Activated CD4-positive, alpha-beta memory T cell treated with anti-CD3 and anti-CD28 coated beads, Interleukin-2, amount 10 ng/mL, durations not matched to agents 7 days and 5 days (primary cell): ENCODE measurements around the gene OR4X1. TPM values are rescaled to one million over a fixed set of nuclear protein-coding genes. Genes with fewer than 3 reads are reported as not detected.
"Not testable (repeated sequence)": the region's sequence is repeated elsewhere in the genome, so short reads cannot be mapped to it uniquely, and the experiment has no call there.

Experiments
- CTCF ChIA-PET: fragments of 350-600 bp; sonication (Branson Sonifier 250); formaldehyde crosslinking; loops from one replicate; lab custom pipeline; 2021; ENCODE audit warnings: antibody characterized with exemption, inconsistent platforms; lab: Charles Lee
- POLR2A ChIA-PET: fragments of 350-600 bp; sonication (Branson Sonifier 250); formaldehyde crosslinking; loops from one replicate; lab custom pipeline; 2021; ENCODE audit warnings: antibody characterized with exemption; lab: Charles Lee
- DNase-seq: peaks from one replicate; pipeline ENCODE4 v3.0.0-alpha.2; 2020
- H3K27ac Mint-ChIP-seq: one replicate; pipeline ENCODE4 v1.8.0; 2021; ENCODE audit warnings: mild to moderate bottlenecking, mixed read lengths
- H3K27me3 Mint-ChIP-seq: one replicate; pipeline ENCODE4 v1.8.0; 2021; ENCODE audit warnings: mixed read lengths
- H3K36me3 Mint-ChIP-seq: one replicate; pipeline ENCODE4 v1.8.0; 2021; ENCODE audit warnings: low read depth, mixed read lengths
- H3K4me1 Mint-ChIP-seq: one replicate; pipeline ENCODE4 v1.8.0; 2021; ENCODE audit warnings: mixed read lengths
- H3K4me3 Mint-ChIP-seq: one replicate; pipeline ENCODE4 v1.8.0; 2021; ENCODE audit warnings: mild to moderate bottlenecking, mixed read lengths
- H3K9me3 Mint-ChIP-seq: one replicate; pipeline ENCODE4 v1.8.0; 2021; ENCODE audit warnings: mixed read lengths
- total RNA-seq, 2 experiments: library from RNA; stranded (reverse); gene quantifications; one replicate each; pipeline ENCODE4 v1.2.3, GENCODE V29; 2021

The OR4X1 gene
- not detected for total RNA-seq

GRCh38 chr11:48263423-48263911 is at the start of gene OR4X1:
TSS of gene OR4X1 (plus strand) at chr11:48263861. CDS start at chr11:48263861, 0 bp downstream.
- H3K27ac Mint-ChIP-seq = no peak within 1 kb of the TSS
- H3K36me3 Mint-ChIP-seq = no peaks in the 10 kb centered on the region
- H3K9me3 Mint-ChIP-seq = no peaks in the 10 kb centered on the region
- ChIA-PET POLR2A (no interaction called here), CTCF (no interaction called here)
- DNase-seq = no peak
- H3K27me3 Mint-ChIP-seq = no peaks in the 10 kb centered on the region
- H3K4me3 Mint-ChIP-seq = no peak within 1 kb of the TSS
- peaks cover 6% of the 10 kb centered on the region for H3K4me1 Mint-ChIP-seq

GRCh38 chr11:48216510-48216909 is 47.2 kb upstream of the OR4X1 start, which contains the start of gene OR4B1:
TSS of gene OR4B1 (plus strand) at chr11:48216810. CDS start at chr11:48216810, 0 bp downstream.
- Mint-ChIP-seq H3K36me3 (no peaks in the 10 kb centered on the region), H3K9me3 (no peaks in the 10 kb centered on the region), H3K27ac (no peak within 1 kb of the TSS), H3K27me3 (peaks cover 10% of the 10 kb centered on the region), H3K4me3 (no peak within 1 kb of the TSS), H3K4me1 (no peaks in the 10 kb centered on the region)
- CTCF ChIA-PET = no interaction called here
- POLR2A ChIA-PET = no interaction called here
- no peak for DNase-seq

- DNase-seq = no peak
- Mint-ChIP-seq H3K27me3 (peaks cover 2% of the 10 kb centered on the region), H3K9me3 (peaks cover 2% of the 10 kb centered on the region), H3K27ac (no peak overlapping the region), H3K4me3 (no peak overlapping the region), H3K4me1 (no peaks in the 10 kb centered on the region), H3K36me3 (no peaks in the 10 kb centered on the region)
- ChIA-PET POLR2A (no interaction called here), CTCF (no interaction called here)
These were observed 34.9 kb upstream of the OR4X1 start for GRCh38 chr11:48228761-48229160.

DNA sequence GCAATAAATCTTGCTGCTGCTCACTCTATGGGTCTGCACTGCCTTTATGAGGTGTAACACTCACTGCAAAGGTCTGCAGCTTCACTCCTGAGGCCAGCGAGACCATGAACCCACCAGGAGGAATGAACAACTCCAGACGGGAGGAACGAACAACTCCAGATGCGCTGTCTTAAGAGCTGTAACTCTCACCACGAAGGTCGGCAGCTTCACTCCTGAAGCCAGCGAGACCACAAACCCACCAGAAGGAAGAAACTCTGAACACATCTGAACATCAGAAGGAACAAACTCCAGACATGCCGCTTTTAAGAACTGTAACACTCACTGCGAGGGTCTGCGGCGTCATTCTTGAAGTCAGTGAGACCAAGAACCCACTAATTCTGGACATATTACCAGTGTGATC is 33.6 kb upstream of the OR4X1 start:
- H3K4me3 Mint-ChIP-seq, H3K4me1 Mint-ChIP-seq, H3K27ac Mint-ChIP-seq, CTCF ChIA-PET, POLR2A ChIA-PET, H3K27me3 Mint-ChIP-seq, DNase-seq, H3K36me3 Mint-ChIP-seq, H3K9me3 Mint-ChIP-seq: not testable (repeated sequence)

GRCh38 chr11:48237727-48238126 is 25.9 kb upstream of the OR4X1 start:
- H3K9me3 Mint-ChIP-seq = peaks cover 6% of the 10 kb centered on the region
- H3K36me3 Mint-ChIP-seq = no peaks in the 10 kb centered on the region
- ChIA-PET CTCF (no interaction called here), POLR2A (no interaction called here)
- DNase-seq = no peak
- no peak overlapping the region for H3K27ac Mint-ChIP-seq
- peaks cover 18% of the 10 kb centered on the region for H3K27me3 Mint-ChIP-seq
- no peak overlapping the region for H3K4me3 Mint-ChIP-seq
- no peaks in the 10 kb centered on the region for H3K4me1 Mint-ChIP-seq

DNA sequence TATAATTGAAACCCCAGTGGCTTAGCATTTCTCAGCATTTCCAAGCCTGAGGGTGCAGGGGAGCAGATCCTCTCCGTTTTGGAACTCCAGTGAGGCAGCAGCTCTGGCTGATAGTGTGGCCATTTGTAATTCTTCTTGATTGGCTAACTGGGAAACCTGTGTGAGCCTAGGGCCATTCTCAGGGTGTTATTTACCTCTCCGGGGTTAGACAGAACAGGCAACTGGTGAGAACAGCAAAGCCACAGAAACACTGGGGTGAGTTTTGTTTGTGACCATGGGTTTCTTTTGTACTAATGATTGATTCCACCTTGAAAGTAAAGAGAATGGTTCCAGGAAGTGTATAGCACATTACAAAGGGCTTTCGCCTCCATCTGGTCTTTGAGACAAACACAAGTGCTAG is 21.2 kb upstream of the OR4X1 start:
- CTCF ChIA-PET = no interaction called here
- H3K4me3 Mint-ChIP-seq = no peak overlapping the region
- no peaks in the 10 kb centered on the region for H3K4me1 Mint-ChIP-seq
- H3K27me3 Mint-ChIP-seq = peaks cover 6% of the 10 kb centered on the region
- H3K9me3 Mint-ChIP-seq = peaks cover 3% of the 10 kb centered on the region
- no peaks in the 10 kb centered on the region for H3K36me3 Mint-ChIP-seq
- POLR2A ChIA-PET = no interaction called here
- no peak for DNase-seq
- H3K27ac Mint-ChIP-seq = no peak overlapping the region

DNA sequence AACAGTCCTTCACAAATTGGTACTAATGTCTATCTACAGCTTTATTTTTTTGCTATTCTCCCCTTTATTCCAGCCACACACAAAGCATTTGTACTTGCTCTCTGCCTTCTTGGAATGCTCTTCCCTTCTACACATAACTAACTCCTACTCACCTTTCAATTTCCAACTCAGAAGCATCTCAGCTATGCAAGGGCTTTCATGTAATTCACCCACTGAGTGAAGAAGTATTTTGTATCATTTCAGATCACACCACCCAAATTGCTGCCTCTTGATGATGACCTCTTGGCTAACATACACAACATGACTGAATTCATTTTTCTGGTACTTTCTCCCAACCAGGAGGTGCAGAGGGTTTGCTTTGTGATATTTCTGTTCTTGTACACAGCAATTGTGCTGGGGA is 18.9 kb upstream of the OR4X1 start, which contains the start of gene OR4X2:
OR4X2 (plus strand) TSS at position 301 of the 400 bp plus-strand sequence; CDS start at position 301, 0 bp downstream.
- H3K27me3 Mint-ChIP-seq = peaks cover 6% of the 10 kb centered on the region
- H3K4me1 Mint-ChIP-seq = no peaks in the 10 kb centered on the region
- no peak for DNase-seq
- no peak within 1 kb of the TSS for H3K27ac Mint-ChIP-seq
- no peak within 1 kb of the TSS for H3K4me3 Mint-ChIP-seq
- no peaks in the 10 kb centered on the region for H3K36me3 Mint-ChIP-seq
- ChIA-PET POLR2A (no interaction called here), CTCF (interaction anchor here (1.0 kb wide), 1 partner anchor 310 kb away, joined by 4 read pairs; no protein-coding TSS in a partner anchor)
- peaks cover 3% of the 10 kb centered on the region for H3K9me3 Mint-ChIP-seq

DNA sequence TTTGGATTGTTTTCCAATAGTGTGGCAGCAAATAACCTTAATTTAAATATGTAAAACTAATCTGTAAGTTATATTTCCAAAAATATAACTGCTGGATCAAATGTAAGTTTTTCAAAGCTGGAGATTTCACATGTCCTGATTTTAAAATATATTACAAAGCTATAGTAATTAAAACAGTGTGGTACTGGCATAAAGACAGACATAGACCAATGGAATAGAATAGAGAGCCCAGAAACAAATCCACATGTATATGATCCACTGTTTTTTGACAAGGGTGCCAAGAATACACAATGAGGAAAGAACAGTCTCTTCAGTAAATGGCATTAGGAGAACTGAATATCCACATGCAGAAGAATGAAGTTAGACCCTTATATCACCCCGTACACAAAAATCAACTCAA is 14.8 kb upstream of the OR4X1 start:
- H3K4me3 Mint-ChIP-seq = no peak overlapping the region
- H3K27ac Mint-ChIP-seq = no peak overlapping the region
- ChIA-PET CTCF (interaction anchor here (0.5 kb wide), 1 partner anchor 78 kb away, joined by 3 read pairs; no protein-coding TSS in a partner anchor), POLR2A (no interaction called here)
- H3K36me3 Mint-ChIP-seq = no peaks in the 10 kb centered on the region
- H3K4me1 Mint-ChIP-seq = no peaks in the 10 kb centered on the region
- no peak for DNase-seq
- H3K9me3 Mint-ChIP-seq = no peaks in the 10 kb centered on the region
- peaks cover 15% of the 10 kb centered on the region for H3K27me3 Mint-ChIP-seq

DNA sequence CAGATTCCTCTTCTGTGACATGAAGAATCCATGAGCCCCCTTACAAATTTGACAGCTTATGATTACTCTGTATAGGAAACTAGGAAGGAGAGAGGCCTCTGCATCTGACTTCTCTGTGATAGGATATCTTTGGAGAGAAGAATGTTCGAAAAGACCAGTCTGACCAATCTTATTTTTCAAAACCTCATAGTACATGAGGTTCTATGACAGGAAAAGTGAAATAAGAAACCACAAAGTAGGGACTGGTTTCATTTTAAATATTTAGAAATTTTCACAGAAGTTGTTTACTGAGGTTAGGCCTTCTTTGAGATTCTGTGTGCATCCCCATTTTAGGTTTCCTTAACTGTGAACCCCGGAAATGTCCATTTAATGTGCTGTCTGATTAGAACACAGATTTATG is 2.1 kb upstream of the OR4X1 start:
- H3K36me3 Mint-ChIP-seq = no peaks in the 10 kb centered on the region
- peaks cover 6% of the 10 kb centered on the region for H3K4me1 Mint-ChIP-seq
- CTCF ChIA-PET = no interaction called here
- no peak overlapping the region for H3K4me3 Mint-ChIP-seq
- POLR2A ChIA-PET = no interaction called here
- no peak for DNase-seq
- no peak overlapping the region for H3K27ac Mint-ChIP-seq
- H3K9me3 Mint-ChIP-seq = no peaks in the 10 kb centered on the region
- peaks cover 6% of the 10 kb centered on the region for H3K27me3 Mint-ChIP-seq

- no peak for DNase-seq
- Mint-ChIP-seq H3K9me3 (no peaks in the 10 kb centered on the region), H3K4me1 (no peaks in the 10 kb centered on the region), H3K27me3 (peaks cover 8% of the 10 kb centered on the region), H3K27ac (no peak overlapping the region), H3K4me3 (no peak overlapping the region), H3K36me3 (no peaks in the 10 kb centered on the region)
- ChIA-PET POLR2A (no interaction called here), CTCF (no interaction called here)
These were observed 7.0 kb downstream of the OR4X1 start for GRCh38 chr11:48270621-48271020.

DNA sequence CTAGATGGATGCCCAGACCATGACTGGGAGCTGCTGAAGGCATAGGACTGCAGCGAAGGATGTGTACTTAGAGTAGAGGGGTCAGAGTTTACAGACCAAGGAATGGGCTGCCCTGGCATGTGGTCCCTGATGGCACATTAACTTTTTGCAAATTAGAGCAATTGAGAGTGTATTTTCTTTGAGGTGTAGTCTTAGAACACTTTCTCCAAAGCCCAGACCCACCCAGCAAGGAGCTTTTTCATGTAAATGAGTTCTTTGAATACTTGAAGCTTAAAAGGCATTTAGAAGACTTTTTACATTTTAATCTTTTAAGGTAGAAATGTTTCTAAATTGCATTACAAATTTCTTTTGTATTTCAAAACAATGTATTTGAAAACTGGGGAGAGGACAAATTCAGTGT is 8.9 kb downstream of the OR4X1 start:
- ChIA-PET CTCF (no interaction called here), POLR2A (no interaction called here)
- no peaks in the 10 kb centered on the region for H3K9me3 Mint-ChIP-seq
- no peak overlapping the region for H3K4me3 Mint-ChIP-seq
- H3K27me3 Mint-ChIP-seq = peaks cover 8% of the 10 kb centered on the region
- no peak overlapping the region for H3K27ac Mint-ChIP-seq
- H3K4me1 Mint-ChIP-seq = no peaks in the 10 kb centered on the region
- DNase-seq = no peak
- no peaks in the 10 kb centered on the region for H3K36me3 Mint-ChIP-seq

GRCh38 chr11:48305923-48306322 is 42.3 kb downstream of the OR4X1 start, which contains the start of gene OR4S1:
TSS of gene OR4S1 (plus strand) at chr11:48306223. CDS start at chr11:48306223, 0 bp downstream.
- no peaks in the 10 kb centered on the region for H3K9me3 Mint-ChIP-seq
- ChIA-PET CTCF (interaction anchor here (2.9 kb wide), 1 partner anchor 133 kb away, joined by 16 read pairs; no protein-coding TSS in a partner anchor), POLR2A (no interaction called here)
- no peaks in the 10 kb centered on the region for H3K36me3 Mint-ChIP-seq
- H3K27me3 Mint-ChIP-seq = peaks cover 6% of the 10 kb centered on the region
- H3K4me3 Mint-ChIP-seq = no peak within 1 kb of the TSS
- no peak for DNase-seq
- no peak within 1 kb of the TSS for H3K27ac Mint-ChIP-seq
- peaks cover 3% of the 10 kb centered on the region for H3K4me1 Mint-ChIP-seq

GRCh38 chr11:48307760-48308386 is 44.2 kb downstream of the OR4X1 start:
- POLR2A ChIA-PET = interaction anchor here (0.9 kb wide), 1 partner anchor 1688 kb away, joined by 3 read pairs; no protein-coding TSS in a partner anchor
- H3K27me3 Mint-ChIP-seq = peaks cover 9% of the 10 kb centered on the region

More at GRCh38 chr11:48307760-48308386, 44.2 kb downstream of the OR4X1 start:
- peak; percentile 76 for DNase-seq
- no peak overlapping the region for H3K27ac Mint-ChIP-seq
- H3K36me3 Mint-ChIP-seq = no peaks in the 10 kb centered on the region
- no peaks in the 10 kb centered on the region for H3K9me3 Mint-ChIP-seq
- H3K4me1 Mint-ChIP-seq = peaks cover 3% of the 10 kb centered on the region
- CTCF ChIA-PET = interaction anchor here (0.8 to 2.9 kb wide), 8 partner anchors 10 to 375 kb away, joined by 3 to 16 read pairs (median 4); no protein-coding TSS in a partner anchor
- no peak overlapping the region for H3K4me3 Mint-ChIP-seq
